ENCODE results near the gene PET100. TPM values are rescaled to one million over a fixed set of nuclear protein-coding genes. Genes with fewer than 3 reads are reported as not detected.
A peak's percentile ranks its signal among the peaks of the same experiment; 100 is the strongest.

Gene PET100
- 79.6 TPM for polyA plus RNA-seq (2013, experiment 1 of 2; ENCODE audit: insufficient read length)
- polyA plus RNA-seq (2013, experiment 2 of 2; ENCODE audit: insufficient read length), result 63.3 TPM

DNA sequence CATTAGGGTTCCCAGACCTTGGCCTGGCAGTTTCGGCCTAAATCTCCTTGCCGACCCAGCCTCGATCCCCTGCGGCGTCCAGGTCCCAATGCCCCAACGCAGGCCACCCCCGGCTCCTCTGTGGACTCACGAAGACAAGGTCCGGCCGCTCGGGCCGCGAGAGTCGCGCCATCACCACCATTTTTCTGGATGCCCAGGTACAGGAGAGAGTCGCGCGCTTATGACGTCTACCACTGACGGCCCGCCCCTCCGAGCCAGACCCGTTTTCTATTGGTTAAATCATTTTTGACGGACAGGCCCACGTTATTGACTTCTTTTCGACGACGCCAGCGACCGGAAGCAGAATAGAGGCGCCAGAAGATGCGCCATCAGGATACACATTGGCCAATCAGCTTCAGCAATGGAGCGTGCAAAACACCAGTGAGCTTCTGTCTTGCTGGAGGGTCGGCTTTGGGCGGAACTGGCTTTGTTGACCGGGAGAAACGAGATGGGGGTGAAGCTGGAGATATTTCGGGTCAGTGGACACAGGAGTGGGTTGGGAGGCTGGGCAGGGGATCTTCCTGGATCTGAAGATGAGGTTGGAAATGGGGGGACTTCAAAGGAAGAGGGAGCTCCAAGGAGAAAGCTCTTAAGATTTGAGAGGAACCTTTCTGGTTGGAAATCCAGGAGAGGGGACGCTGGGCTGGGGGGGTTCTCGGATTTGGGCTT is at the start of gene PET100, which contains the start of gene XAB2:
Gene PET100, plus strand, starts transcription at position 447 of the 708 bp plus-strand sequence. Its CDS starts 41 bp downstream, at position 488.
Gene XAB2, minus strand, starts transcription at position 199 of the 708 bp plus-strand sequence. Its CDS starts 18 bp downstream, at position 181.
- DNase-seq, result peak; percentile 99

DNA sequence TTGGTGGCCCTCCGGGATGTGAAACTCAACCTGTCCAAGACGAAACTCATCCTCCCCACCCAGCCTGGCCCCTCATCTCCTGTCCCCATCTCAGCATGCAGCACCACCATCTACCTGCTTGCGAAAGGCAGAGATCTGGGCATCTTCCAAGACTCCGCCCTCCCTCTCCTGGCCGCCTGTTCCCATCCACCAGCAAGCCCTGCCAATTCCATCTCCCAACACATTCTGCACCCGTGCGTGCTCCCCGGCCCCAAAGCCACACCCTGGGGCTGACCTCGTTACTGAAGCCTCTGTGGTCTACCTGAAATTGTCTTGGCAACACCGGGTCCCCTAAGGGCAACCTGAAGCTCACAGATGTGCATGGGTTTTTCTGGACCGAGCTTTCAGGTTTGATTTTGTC is 47.1 kb upstream of the PET100 start:
- no peak for DNase-seq

DNA sequence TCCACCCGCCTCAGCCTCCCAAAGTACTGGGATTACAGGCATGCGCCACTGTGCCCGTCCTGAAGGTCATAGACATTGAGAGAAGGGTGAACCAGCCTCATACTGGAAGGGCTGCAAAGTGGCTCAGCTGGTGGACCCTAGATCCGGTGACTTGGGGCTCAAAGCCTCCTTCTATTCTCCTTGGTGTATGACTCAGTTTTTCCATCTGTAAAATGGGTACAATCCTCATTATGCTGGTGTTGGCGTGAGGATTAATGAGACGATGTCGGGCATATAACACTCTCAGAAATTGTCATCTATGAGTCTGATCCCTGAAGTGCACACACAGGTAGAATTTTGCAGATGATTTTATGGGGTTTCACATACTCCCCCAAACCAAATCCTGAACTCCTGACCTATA is 39.8 kb upstream of the PET100 start:
- DNase-seq, result no peak

DNA sequence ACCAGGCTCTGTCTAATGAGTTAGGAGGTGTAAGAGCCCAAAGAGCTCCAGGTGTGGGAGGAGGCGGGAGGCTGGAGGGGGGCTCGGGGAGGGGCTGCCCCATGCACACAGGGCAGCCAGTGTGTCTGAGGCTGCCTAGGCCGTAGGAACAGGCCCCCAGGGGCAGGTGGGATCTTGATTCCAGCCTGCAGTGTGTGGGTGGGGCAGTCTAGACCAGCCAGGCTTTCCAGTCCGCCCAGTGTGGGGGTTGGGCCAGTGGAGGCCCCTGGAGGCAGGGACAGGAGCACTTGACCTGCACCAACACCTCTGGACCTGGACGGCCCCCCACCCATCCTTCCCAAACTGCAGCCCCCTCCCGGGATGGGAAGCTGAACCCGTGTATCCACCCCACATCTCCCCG is 39.3 kb upstream of the PET100 start:
- DNase-seq, result no peak

GRCh38 chr19:7595466-7596133 is 34.0 kb upstream of the PET100 start, which contains the start of gene CAMSAP3:
Gene CAMSAP3 (plus strand): TSS chr19:7595863. CDS start chr19:7596003, 140 bp downstream.
- peak; percentile 11 for DNase-seq

DNA sequence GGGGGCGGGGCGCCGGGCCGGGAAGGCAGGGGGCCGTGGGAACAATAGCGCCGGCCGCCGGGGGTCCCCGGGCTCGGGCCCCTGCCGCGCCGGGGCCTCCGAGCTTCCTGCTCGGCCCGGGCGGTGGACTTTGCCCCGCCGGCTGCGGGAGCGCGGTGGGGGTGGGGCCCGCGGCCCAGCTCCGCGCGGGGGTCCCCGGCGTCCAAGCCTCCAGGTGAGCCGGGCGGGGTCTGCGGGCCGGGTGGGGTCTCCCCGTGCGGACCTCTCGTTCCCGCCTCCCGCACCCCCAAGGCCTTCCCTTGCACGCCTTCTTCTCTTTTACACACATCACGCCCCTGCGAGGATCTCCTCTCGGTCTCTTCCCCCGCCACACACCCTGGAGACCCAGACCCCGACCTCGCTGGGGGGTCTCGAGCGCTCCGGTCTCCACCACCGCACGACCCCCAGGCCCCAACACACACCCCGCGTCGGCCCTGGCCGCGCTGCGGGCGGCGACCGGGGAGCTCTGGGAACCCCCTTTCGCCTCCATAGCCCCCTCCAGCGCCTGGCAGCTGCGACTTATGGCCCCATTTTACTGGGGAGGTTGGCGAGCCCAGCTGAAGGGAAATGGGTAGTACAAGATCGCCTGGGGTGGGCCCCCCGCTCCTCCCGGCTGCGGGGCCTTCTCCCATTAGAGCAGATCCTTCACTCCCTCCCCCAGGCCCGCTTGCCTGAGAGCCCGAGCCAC is 33.2 kb upstream of the PET100 start:
- no peak for DNase-seq

DNA sequence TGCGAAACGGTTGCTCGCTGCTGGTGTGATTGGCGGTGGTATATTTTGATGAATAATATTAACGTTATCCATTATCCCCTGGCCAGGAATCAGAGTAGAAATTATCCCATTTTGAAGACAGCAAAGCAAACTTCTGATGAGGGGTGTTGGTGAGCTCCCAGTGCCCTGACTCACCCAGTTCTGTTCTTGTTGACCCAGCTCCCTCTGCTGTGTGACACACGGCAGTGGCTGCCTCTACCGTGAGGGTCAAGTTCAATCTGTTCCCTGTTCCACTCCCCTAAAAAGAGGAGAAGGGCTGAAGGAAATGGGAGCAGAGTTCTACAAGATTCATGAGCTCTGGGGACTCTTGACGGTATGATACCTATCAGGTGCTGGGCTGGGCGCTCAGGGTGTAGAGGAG is 31.9 kb upstream of the PET100 start:
- no peak for DNase-seq

DNA sequence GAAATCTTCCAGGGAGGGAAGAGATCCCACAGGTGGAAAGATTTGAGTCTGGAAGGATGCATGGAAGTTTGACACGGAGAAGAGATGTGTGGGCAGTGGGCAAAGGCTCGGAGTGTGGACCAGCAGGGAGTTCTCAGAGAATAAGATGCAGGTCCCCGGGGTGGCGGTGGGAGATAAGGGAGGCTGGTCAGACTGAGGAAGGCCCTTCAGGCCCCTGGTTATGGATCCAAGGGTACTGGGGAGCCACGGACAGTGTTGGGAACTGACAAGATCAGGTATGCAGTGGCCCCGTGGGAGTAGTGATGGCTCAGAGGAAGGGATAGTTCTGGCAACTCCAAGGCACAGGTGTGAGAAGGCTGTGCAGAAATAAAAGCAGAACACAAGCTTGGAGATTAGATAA is 31.4 kb upstream of the PET100 start:
- DNase-seq, result no peak

DNA sequence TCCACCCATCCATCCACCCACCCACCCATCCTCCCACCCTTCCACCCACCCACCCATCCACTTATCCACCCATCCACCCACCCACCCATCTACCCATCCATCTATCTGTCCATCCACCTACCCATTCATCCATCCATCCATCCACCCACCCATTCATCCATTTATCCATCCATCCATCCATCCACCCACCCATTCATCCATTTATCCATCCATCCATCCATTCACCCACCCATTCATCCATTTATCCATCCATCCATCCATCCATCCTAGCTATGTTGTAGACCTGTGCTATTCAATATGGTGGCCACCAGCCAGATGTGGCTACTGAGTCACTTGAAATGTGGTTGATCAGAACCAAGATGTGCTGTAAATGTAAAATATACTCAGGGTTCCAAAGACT is 28.9 kb upstream of the PET100 start:
- no peak for DNase-seq

- no peak for DNase-seq
Measured at GRCh38 chr19:7602240-7602934, 27.2 kb upstream of the PET100 start.

DNA sequence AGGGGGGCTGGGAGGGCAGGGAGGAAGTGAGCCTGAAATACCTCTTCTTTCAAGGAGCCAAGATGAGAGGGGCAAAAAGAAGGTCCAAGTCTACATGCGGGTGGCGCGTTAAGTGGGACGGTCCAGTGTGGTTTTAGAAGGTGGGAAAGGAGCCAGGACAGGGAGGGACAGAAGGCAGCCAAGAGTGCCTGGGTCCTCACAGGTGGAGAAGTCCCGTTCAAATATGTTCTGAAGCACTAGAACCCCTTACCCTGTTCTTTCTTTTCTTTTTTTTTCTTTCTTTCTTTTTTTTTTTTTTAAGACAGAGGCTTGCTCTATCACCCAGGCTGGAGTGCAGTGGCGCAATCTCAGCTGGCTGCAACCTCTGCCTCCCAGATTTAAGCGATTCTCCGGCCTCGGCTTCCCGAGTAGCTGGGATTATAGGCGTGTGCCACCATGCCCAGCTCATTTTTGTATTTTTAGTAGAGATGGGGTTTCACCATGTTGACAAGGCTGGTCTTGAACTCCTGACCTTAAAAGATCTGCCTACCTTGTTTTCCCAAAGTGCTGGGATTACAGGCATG is 26.6 kb upstream of the PET100 start:
- no peak for DNase-seq

- no peak for DNase-seq
Measured at GRCh38 chr19:7603919-7604318, 25.7 kb upstream of the PET100 start.

DNA sequence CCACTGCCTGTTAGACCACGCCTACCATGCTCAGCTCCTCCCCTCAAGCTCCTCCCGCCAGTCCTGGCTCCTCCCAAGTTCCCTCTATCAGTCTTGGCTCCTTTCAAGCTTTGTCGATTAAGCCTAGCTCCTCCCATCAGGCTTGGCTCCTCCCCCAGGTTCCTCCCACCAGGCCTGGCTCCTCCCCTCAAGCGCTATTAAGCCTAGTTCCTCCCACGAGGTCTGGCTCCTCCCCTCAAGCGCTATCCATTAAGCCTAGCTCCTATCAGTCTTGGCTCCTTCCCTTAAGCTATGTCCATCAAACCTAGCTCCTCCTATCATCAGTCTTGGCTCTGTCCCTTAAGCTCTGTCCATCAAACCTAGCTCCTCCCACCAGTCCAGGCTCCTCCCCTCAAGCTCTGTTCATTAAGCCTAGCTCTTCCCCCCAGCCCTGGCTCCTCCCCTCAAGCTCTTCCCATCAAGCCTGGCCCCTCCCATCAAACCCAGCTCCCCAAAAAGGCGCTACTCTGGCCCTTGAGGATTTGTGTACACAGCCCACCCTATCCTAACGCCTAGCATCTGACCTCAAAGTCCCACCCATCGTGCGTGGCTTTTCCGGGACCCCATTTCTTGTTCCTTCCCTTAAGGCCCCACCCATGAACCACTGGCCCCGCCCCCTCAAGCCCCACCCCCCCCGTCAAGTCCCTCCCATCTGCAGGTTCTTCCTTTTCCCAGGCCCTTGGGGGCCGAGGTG is 23.9 kb upstream of the PET100 start:
- no peak for DNase-seq

DNA sequence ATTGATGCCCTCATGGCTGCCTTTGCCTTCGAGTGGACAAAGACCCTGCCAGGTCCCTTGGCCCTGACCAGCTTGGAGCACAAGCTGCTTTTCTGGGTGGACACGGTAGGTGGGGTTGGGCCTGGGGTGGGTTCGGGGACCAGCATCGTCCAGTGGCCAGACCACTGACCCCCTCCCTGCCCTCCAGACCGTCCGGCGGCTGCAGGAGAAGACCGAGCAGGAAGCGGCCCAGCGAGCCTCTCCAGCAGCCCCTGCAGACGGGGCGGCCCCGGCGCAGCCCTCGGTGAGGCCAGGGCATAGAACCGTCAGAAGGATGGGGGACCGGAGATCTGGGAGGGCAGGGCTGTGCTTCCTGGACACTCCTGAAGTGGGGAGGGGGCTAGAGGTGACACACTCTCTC is 23.3 kb upstream of the PET100 start:
- no peak for DNase-seq

DNA sequence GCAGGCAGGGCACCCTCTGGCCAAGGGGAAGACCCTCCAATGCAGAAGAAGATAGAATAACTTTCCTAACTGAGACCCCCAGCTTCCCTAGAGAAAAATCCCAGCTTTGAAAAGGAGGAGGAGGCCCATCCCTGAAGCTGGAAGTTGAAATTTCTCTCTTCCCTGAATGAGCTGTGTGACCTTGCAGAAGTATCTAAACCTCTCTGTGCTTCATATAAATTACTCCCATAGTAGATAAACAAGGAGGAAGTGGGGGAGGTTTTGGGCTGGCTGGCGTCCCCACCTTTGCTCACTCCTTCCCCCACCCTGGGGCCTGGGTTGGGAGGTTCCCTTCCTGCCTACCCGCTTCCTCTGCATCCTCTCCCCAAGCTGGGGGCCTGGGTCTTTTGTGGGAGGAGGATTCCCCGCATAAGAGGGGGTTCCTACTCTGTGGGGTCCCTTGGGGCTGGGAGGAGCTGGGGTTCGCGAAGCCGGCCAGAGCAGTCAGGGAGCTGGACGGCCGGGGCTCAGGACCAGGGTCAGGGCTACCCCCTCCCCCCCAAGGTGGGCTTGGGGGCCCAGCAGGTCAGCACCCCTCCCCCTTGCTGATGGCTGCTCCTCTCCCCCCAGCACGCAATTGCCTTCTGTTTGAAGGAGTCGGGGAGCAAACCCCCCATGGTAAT is 22.2 kb upstream of the PET100 start:
- no peak for DNase-seq

GRCh38 chr19:7607874-7608560 is 21.6 kb upstream of the PET100 start:
- DNase-seq, result no peak

- no peak for DNase-seq
Measured at GRCh38 chr19:7610491-7611240, 18.9 kb upstream of the PET100 start.

GRCh38 chr19:7611541-7612279 is 17.9 kb upstream of the PET100 start:
- no peak for DNase-seq
